Measurements from ENCODE around the gene NTRK2. TPM values are rescaled to one million over a fixed set of nuclear protein-coding genes. Genes with fewer than 3 reads are reported as not detected.

Gene NTRK2
- 0.38 and 25.4 TPM in 2 replicates for total RNA-seq (ENCODE audit: low replicate concordance)

GRCh38 chr9:84669288-84670137 lies at the start of gene NTRK2:
NTRK2 (plus strand) TSS chr9:84669729; CDS start chr9:84670749, 1,020 bp downstream.

Measured in smooth muscle cell of the coronary artery (primary cell).